ENCODE results near the gene IL11. TPM values are rescaled to one million over a fixed set of nuclear protein-coding genes. Genes with fewer than 3 reads are reported as not detected.
A peak's percentile ranks its signal among the peaks of the same experiment; 100 is the strongest.
"Not testable (repeated sequence)": the region's sequence is repeated elsewhere in the genome, so short reads cannot be mapped to it uniquely, and the experiment has no call there.

The IL11 gene
- total RNA-seq, 1 experiment from 2014 or later: 2.8 TPM

DNA sequence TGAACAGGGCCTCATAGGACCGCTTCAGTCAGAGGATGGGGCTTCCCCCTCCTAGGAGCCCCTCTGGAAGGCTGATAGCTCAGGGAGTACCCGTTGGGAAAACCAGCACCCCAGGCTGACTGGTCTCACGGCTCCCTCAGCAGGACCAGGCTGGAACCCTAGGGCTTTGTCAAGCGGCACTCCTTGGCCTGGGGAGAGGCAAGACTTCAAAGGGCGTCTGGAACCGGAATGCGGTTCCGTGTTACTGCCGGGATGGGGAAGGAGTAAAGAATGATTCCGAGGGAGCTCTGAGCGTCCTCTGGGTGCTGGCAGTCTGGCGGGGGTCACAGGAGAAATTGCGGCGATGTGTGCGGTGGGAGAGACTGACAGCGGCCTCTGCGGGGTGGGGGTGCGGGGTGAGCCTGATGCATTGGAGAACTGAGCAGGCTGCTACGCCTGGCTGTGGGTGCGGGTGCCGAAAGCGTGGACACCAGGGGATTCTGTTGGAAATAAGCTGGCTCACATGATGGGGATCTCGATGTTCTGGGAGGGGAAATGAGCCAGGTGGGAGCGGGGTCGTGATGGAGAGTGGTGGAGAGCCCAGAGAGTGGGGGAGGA is 17.6 kb downstream of the IL11 start:
- no peak for DNase-seq (ENCODE audit: low spot score)

DNA sequence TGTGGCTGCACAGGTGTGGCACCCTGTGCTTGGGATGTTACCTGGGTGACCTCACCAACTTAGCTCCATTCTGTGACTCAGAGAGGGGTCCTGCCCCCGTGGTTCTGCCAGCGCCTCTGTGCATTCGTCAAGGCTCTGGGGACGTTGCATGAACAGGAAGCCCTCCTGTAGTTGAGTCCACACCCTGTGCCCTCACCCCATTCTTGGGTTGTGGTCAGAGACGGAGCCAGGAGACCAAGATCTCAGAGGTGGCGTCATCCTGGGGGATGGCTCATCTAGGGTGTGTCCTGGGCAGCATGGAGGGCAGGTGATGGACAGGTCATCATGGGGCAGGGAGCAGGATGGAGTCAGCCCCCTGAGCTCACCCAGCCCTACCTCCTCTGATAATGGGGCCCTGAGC is 18.2 kb downstream of the IL11 start:
- no peak for DNase-seq (ENCODE audit: low spot score)

DNA sequence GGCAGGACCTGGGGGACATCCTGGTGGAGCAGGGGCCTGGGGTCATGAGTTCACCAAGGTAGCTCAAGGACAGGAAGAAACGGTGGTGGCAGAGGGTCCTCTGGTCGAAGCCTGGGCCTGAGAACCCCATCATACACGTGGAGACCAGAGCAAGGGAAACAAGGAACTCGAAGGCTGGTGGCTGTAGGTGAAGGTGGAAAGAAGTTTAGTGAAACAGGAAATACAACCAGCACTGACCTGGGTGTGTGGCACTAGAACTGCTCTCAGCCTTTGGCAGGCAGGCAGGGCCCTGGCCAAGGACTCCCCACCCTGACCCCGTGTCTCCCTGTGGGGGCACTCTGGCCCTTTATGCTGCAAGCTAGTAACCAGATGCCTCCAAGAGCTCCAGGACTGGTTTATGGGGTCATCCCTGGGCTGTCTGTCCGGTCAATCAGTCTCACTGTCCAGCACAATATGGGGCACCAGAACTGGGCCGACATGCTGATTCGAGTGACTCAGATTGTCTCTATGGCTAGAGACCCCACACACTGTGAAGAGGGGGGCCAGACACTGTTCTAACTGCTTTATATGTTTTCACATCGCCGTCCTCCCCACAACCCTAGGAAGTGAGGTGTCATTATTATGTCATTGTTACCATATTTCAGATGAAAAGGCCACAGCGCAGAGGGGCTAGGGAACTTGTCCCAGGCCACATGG is 19.5 kb downstream of the IL11 start:
- no peak for DNase-seq (ENCODE audit: low spot score)

DNA sequence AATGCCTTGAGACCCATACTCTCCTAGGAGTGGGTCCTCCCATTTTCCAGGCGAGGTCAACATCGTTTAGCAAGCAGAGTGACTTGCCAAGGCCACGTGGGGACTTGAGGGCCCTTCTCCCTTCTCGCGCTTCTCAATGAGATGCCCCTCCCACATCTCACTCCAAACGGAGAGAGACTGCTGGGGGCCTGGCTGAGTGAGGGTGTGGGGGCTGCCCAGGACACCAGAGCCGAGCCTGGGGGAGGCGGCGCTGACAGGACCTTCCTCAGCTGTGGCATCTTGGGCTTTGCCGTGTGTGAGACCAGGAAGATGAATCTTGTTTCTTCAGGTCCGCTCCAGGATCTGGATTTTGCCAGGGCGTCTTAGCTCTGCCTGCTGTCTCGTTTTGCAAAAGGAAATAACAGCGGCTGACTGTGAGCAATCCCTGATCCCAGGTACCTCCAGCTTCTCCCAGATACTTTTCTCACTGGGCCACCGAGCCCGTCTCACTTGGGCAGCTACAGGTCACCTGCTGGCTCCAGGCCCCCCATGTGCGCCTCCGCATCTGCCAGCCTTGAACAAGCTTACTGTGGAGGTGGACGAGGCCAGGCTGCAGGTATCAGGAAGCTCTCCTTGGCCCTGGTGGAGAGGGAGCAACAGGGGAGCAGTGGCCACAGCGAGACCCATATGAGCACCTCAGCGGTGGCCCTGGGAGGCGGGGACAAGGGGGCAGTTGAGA is 21.8 kb downstream of the IL11 start:
- DNase-seq (ENCODE audit: low spot score): no peak

DNA sequence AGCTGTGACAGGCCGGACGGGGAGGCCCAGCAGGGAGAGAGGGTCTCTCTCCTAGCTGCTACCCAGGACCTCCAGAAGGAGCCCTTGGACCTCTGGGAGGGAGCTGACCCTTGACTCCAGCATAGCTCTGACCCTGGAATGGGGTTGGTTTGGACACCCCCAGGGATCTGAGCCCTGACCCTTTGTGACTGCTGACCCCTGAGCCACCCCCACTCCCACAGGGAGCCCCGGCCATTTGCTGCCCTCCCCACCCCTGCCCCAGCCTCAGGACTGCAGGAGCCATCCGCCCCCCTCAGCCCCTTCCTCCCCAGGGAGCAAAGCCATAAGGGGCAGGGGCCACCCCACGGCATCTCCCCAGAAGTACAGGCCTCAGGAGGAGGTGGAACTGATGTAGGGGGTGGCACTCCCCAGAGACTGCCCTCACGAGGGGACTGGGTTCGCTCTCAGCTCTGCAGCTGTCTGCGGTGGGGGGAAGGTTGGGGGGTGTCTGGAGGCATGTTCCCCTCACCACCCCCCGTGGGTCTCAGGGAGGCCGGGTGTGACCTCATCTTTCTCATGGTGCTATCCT is 22.7 kb downstream of the IL11 start:
- no peak for DNase-seq (ENCODE audit: low spot score)

DNA sequence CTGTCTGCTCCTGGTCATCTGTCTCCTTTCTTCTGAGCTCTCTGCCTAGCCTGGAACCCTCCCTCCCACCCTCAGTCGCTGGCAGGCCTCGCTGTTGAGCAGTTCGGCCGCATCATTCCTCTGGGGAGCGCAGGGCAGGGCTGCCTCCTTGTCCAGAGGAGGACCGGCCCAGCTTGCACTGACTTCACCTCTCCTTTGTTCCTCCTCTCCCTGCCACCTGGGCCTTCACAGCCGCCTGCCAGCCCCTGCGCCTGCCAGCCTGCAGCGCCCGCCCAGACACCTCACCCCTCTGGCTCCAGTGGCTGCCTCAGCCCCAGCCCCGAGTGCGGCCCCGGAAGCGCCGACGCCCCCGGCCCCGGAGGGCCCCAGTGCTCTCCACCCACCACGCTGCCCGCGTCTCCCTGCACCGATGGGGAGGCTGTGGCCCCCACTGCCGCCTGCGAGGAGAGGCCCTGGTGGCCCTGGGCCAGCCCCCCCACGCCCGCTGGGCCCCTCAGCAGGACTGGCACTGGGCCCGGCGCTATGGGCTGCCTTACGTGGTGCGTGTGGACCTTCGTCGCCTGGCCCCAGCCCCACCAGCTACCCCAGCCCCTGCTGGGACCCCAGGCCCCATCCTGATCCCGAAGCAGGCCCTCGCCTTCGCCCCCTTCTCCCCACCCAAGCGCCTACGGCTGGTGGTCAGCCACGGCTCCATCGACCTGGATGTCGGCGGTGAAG is 23.4 kb downstream of the IL11 start:
- no peak for DNase-seq (ENCODE audit: low spot score)

DNA sequence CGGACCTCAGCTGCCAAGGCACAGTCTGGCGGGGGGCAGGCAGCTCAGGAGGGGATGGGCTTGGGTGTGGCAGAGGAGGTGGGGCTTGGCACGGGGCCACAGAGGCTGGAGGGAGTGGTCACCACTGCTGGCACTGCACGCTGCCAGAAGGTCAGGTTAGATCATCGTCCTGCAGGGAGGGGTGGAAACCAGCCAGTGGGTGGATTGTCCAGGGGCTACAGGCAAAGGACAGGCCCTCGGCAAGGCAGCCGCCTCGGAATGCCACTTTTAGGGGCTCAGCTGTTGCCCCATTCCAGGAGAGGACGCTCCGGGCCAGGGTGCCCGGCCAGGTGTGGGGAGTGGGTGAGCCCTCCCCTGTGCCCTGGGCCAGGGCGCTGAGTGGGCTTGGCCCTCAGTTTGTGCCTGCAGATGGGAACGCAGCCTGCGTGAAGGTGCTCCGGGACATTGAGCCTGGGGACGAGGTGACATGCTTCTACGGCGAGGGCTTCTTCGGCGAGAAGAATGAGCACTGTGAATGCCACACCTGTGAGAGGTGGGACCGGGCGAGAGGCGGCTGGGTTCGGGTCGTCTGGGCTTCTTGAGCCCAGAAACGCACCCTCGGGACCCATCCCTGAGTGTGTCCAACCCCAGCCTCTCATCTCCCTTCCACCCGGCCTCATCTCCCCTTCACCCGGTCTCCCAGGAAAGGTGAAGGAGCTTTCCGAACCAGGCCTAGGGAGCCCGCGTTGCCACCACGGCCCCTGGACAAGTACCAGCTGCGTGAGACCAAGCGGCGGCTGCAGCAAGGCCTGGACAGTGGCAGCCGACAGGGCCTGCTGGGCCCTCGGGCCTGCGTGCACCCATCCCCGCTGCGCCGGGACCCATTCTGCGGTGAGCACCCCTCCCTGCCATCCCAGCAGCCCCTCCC is 24.2 kb downstream of the IL11 start:
- DNase-seq (ENCODE audit: low spot score): no peak

DNA sequence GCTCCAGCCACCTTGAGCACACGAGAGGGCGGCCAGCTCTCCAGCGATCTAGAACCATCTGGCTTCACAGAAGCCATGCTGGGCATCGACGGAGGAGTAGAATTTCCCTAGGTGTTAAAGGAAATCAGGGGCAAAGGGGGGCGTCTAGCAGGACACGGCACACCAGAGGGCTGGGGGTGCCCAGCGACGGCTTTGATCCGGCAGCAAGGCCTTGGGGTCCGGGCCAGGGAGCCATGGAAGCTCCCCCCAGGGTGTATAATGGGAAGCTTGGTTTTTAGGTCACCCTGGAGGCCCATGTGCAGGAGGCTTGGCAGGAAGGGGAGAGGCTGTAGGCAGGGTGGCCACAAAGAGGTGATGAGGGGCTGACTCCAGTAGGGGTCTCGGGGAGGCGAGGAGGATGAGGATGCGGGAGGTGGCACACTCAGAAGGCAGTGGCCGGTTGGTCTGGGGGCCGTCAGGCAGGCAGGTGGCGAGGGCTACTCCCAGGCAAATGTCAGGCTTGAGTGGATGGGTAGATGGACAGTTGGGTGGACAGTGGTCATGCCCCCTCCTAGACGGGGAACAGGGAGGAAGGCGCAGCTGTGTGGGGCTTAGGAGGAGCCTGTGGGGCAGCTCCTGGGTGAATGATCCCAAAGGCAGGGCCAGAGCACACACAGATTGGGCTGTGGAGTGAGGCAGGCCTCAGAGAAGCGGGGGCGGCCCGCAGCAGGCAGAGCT is 25.0 kb downstream of the IL11 start:
- DNase-seq (ENCODE audit: low spot score): no peak

DNA sequence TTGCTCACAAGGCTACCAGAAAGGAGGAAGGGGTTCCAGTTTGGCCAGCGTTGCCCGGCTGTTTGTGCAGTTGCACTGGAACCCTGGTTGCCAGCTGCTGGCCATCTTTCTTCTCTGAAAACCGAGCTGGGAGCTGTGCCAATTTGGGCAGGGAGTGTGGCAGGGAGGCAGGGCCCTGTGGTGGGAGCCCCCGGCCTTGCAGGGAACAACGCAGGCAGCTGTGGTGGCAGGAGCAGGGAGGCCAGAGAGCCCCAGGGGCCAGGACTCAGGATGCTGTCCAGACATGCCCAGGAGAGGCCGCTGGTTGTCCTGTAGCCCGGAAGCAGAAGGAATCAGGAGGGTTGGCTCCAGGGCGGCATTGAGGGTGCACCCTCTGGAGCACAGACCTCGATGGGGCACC is 25.8 kb downstream of the IL11 start:
- no peak for DNase-seq (ENCODE audit: low spot score)

DNA sequence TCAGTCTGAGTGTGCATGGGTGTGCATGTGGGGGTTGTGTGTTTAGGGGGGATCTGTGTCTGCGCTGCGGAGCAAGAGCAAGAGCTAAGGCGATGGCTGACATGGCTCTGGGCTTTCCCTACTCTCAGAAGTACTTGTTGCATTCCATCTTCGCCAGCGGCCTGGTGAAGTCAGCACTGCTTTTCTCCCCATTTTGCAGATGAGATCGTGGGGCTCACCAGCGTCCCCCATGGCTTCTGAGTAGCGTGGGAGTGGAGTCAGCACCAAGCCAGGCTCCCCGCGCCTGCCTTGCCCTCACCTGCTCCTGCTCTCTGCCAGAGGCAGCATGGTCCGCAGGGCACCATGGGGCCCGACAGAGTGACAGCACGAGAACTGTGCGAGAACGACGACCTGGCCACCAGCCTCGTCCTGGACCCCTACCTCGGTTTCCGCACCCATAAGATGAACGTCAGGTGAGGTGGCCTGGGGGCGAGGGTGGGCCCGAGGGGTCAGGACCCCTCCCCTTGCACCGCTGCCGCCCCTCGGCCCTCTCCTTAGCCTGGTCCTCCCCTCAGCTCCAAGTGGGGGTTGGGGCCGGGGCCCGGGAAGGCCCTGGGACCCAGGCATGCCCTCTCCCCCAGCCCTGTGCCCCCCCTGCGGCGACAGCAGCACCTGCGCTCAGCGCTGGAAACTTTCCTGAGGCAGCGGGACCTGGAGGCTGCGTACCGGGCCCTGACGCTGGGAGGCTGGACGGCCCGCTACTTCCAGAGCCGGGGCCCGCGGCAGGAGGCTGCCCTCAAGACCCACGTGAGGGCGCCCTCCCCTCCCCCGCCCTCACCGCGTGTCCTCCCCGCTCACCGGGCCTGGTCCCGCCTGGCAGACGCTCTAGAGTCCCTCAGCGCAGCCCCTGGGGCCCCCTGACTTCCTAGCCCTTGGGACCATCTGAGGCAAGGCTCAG is 28.4 kb downstream of the IL11 start:
- no peak for DNase-seq (ENCODE audit: low spot score)

DNA sequence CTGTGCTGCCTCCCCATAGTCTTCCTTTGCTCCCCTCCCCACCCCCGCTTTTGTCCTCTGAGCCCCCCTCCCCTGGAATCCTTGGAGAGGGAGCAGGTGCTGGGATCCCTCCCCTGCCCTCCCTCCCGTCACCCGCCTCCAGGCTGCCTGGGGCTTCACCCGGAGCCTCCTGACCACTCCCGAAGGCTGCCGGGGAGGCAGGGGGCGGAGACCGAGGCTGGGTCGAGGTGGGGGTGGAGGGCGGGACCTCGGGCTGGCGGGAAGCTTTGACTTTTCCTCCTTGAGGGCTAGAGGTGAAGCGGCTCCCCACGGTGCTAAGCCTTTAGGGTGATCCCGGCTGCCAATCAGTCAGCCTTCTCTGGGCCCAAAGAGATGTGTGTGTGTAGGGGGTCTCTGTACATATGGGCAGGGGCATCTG is 29.1 kb downstream of the IL11 start:
- DNase-seq (ENCODE audit: low spot score): peak; percentile 82

DNA sequence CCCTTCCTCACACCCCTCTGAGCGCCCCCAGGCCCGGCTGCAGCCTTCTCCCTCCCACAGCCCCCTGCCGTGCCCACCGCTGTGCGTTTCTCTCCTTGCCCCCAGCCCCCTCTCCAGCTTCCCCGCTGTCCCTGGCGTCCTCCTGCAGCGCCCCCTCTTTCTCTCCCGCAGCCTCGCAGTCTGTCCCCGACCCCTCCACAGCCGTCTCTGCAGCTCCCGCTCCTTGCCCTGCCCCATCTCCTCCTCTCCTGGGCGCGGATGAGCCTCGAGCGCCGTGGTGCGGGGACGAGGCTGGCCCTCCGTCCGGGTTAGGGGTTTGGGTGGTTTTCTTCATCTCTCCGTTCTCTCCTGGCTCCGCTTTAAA is 29.5 kb downstream of the IL11 start:
- DNase-seq (ENCODE audit: low spot score): peak; percentile 51

DNA sequence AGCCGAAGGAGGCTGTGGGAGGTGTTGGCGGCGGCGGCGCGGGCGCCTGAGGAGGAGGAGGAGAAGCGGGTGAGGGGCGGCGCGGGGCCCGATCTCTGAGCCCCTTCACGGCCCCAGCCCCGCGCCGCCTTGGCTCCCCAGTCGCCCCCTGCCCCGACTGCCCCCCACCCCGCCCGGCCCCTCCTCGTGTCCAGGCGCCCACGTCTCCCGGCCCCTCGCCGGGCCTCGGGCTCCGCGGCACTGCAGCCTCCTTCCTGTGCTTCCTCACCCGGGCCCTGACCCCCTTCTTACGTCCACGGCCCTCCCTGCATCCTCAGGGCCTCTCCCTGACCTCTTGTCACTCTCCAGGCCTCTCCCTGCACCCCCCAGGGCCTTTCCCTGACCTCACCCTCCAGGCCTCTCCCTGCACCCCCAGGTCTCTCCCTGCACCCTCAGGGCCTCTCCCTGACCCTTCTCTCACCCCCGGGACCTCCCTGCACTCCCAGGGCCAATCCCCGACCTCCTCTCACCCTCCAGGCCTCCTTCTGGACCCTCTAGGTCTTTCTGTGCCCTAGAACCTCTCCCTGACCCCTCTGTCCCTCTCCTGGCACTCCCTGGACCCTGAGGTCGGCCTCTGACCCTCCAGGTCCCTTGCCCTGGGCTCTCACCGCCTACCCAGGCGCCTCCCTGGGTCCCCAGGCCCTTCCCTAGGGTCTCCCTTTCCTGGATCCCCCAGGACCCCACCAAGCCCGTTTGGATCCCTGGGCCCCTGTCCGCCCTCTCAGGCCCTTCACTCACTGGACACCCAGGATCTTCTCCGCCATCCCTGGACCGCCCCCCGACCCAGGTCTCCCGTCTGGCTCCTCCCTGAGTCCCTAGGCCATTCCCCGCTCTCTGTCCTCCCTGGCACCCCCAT is 30.1 kb downstream of the IL11 start:
- peak; percentile 65 for DNase-seq (ENCODE audit: low spot score)

DNA sequence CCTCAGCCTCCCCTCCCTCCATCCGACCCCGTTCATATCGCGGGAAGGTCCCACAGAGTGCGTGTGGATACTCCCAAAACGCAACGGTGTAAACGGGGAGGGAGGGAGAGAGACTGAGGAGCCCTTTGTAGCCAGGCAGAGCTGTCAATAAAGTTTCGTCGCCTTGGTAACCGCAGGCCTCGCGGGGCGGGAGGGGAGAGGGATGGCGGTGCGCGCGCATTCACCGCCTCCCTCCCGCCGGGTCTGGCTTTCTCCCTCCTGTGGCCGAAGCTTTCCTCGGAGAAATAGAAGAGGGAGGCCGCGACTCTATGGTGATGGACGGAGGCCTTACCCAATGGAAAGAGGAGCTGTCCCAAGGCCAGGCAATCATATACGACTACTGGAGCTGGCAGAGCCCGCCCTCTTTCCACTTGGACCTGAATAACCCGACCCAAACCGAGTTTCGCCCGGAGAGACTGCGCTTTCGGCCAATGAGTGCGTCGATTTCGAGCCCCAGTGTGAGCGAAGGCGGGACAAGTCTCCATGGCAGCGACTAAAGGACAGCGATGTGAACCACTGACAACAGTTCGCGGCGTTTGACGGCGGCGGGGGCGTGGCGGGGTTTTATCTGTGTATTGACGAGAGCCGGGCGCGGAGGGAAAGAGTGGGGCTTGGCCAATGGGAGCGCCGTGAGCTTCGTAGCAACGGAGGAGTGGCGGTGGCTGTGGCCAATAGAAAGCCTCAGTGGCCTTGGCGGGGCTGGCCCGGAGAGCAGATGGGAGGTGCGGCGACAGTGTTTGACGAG is 31.0 kb downstream of the IL11 start, which contains the start of gene KMT5C:
TSS of gene KMT5C (plus strand) at position 772 of the 784 bp plus-strand sequence. CDS start 2,061 bp downstream, outside the sequence.
- DNase-seq (ENCODE audit: low spot score): peak; percentile 100

DNA sequence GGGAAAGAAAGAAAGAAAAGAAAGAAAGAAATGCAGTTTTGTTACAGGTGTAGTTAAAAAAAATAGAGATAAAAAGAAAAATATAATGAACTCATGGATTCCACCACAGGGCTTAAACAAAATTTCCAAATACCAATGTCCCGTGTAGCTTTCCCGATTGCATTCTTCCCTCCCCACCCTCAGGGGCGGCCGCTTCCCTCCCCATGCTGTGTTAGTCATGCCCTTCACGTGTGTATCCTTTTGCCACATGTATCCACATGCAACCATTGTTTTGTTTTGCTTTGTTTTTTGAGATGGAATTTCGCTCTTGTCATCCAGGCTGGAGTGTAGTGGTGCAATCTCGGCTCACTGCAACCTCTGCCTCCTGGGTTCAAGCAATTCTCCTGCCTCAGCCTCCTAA is 34.2 kb downstream of the IL11 start:
- no peak for DNase-seq (ENCODE audit: low spot score)

DNA sequence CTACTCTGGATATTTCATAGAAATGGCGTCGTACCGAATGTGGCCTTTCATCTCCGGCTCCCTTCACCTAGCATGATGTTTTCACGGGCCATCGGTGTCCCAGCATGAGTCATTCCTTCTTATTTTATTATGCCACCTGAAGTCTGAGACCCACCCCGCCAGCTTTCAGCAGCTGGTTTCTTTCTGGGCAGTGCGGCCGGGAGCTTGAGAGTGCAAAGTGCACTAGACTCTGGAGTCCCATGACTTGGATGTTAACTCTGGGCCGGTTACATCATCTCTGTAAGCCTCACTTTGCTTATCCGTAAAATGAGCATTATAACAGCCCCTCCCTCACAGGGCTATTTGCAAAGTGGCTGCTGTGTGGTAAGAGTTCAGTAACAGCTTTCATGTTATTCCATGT is 36.4 kb downstream of the IL11 start:
- DNase-seq (ENCODE audit: low spot score): peak; percentile 98

DNA sequence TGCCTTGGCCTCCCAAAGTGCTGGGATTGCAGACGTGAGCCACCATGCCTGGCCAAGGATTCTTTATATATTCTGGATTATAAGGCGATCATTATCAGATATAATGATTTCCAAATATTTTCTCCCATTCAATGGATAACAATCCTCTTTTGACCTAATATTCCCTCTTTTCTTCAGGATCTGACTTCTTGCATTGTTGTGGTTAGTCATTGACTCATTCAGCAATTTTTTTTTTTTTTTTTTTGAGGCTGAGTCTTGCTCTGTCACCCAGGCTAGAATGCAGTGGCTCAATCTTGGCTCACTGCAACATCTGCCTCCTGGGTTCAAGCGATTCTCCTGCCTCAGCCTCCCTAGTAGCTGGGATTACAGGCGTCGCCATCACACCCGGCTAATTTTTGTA is 40.5 kb downstream of the IL11 start:
- not testable (repeated sequence) for DNase-seq (ENCODE audit: low spot score)
